Activated naive CD4-positive, alpha-beta T cell treated with anti-CD3 and anti-CD28 coated beads, Interleukin-2, amount 50 U/mL, for 24 hours (primary cell): ENCODE data around the gene CEL.
"Not testable (repeated sequence)": the region's sequence is repeated elsewhere in the genome, so short reads cannot be mapped to it uniquely, and the experiment has no call there.

ENCODE experiments used
- H3K27ac Mint-ChIP-seq: one replicate; pipeline ENCODE4 v1.8.0; 2021; ENCODE audit warnings: mild to moderate bottlenecking, mixed read lengths
- H3K27me3 Mint-ChIP-seq: one replicate; pipeline ENCODE4 v1.8.0; 2021; ENCODE audit warnings: mixed read lengths
- H3K36me3 Mint-ChIP-seq: one replicate; pipeline ENCODE4 v1.8.0; 2021; ENCODE audit warnings: mixed read lengths
- H3K4me1 Mint-ChIP-seq: one replicate; pipeline ENCODE4 v1.8.0; 2021; ENCODE audit warnings: mixed read lengths
- H3K4me3 Mint-ChIP-seq: one replicate; pipeline ENCODE4 v1.8.0; 2021; ENCODE audit warnings: mild to moderate bottlenecking, mixed read lengths
- H3K9me3 Mint-ChIP-seq: one replicate; pipeline ENCODE4 v1.8.0; 2021; ENCODE audit warnings: mixed read lengths

Gene CEL

DNA sequence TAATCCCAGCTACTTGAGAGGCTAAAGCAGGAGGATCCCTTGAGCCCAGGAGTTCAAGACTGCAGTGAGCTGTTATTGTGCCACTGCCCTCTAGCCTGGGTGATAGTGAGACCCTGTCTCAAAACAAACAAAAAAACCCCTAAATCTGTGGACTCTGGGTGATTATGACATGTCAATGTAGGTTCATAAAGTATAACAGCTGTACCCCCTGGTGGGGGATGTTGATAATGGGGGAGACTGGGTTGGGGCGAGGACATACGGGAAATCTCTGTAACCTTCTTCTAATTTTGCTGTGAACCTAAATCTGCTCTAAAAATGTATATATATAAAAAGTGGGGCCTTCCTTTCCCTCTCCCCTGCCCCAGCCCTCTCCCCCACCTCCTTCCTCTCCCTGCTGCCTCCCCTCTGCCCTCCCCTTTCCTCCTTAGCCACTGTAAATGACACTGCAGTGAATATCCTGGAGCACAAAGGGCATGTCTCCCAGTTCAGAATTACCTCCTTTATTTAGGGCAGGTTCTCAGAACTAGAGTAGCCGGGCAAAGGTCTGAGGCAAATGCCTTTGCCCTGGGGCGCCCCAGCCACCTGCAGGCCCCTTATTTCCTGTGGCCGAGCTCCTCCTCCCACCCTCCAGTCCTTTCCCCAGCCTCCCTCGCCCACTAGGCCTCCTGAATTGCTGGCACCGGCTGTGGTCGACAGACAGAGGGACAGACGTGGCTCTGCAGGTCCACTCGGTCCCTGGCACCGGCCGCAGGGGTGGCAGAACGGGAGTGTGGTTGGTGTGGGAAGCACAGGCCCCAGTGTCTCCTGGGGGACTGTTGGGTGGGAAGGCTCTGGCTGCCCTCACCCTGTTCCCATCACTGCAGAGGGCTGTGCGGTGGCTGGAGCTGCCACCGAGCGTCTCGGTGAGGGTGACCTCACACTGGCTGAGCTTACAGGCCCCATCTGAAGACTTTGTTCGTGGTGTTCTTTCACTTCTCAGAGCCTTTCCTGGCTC lies 19.3 kb downstream of the CEL start:
- H3K36me3 Mint-ChIP-seq, H3K4me3 Mint-ChIP-seq, H3K27ac Mint-ChIP-seq: not testable (repeated sequence)

DNA sequence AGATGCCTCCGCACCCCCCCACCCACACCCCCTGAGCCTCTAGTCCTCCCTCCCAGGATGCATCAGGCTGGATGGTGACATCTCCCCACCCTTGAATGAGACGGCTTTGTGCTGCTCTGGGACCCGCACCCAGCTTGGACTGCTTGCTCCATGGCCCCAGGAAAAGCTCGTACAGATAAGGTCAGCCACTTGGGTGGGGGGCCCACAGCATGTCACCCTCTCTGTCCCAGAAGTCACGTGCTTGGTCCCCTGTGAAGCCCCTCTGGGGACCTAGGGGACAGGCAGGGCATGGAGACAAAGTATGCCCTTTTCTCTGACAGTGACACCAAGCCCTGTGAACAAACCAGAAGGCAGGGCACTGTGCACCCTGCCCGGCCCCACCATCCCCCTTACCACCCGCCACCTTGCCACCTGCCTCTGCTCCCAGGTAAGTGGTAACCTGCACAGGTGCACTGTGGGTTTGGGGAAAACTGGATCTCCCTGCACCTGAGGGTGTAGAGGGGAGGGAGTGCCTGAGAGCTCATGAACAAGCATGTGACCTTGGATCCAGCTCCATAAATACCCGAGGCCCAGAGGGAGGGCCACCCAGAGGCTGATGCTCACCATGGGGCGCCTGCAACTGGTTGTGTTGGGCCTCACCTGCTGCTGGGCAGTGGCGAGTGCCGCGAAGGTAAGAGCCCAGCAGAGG lies 20.3 kb downstream of the CEL start:
- not testable (repeated sequence) for H3K27ac Mint-ChIP-seq, H3K36me3 Mint-ChIP-seq, H3K4me1 Mint-ChIP-seq, H3K9me3 Mint-ChIP-seq, H3K27me3 Mint-ChIP-seq, H3K4me3 Mint-ChIP-seq

More for the DNA sequence above, 19.3 kb downstream of the CEL start:
- H3K9me3 Mint-ChIP-seq, H3K27me3 Mint-ChIP-seq, H3K4me1 Mint-ChIP-seq: not testable (repeated sequence)

GRCh38 chr9:133083688-133084087 lies 21.9 kb downstream of the CEL start:
- not testable (repeated sequence) for H3K27me3 Mint-ChIP-seq, H3K4me3 Mint-ChIP-seq, H3K27ac Mint-ChIP-seq, H3K36me3 Mint-ChIP-seq, H3K4me1 Mint-ChIP-seq, H3K9me3 Mint-ChIP-seq

DNA sequence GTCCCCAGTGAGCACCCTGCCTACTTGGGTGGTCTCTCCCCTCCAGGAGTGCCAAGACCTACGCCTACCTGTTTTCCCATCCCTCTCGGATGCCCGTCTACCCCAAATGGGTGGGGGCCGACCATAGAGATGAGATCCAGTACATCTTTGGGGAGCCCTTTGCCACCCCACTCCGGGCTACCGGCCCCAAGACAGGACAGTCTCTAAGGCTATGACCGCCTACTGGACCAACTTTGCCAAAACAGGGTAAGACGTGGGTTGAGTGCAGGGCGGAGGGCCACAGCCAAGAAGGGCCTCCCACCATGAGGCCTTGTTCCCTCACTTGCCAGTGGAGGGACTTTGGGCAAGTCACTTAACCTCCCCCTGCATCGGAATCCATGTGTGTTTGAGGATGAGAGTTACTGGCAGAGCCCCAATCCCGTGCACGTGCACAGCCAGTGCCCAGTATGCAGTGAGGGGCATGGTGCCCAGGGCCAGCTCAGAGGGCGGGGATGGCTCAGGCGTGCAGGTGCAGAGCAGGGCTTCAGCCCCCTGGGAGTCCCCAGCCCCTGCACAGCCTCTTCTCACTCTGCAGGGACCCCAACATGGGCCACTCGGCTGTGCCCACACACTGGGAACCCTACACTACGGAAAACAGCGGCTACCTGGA lies 24.6 kb downstream of the CEL start:
- H3K27ac Mint-ChIP-seq, H3K4me1 Mint-ChIP-seq, H3K9me3 Mint-ChIP-seq, H3K36me3 Mint-ChIP-seq, H3K27me3 Mint-ChIP-seq, H3K4me3 Mint-ChIP-seq: not testable (repeated sequence)

GRCh38 chr9:133086894-133087293 lies 25.1 kb downstream of the CEL start:
- Mint-ChIP-seq H3K27me3 (no peaks in the 10 kb centered on the region), H3K4me3 (no peak overlapping the region), H3K36me3 (no peaks in the 10 kb centered on the region), H3K4me1 (no peaks in the 10 kb centered on the region), H3K9me3 (no peaks in the 10 kb centered on the region), H3K27ac (no peak overlapping the region)

DNA sequence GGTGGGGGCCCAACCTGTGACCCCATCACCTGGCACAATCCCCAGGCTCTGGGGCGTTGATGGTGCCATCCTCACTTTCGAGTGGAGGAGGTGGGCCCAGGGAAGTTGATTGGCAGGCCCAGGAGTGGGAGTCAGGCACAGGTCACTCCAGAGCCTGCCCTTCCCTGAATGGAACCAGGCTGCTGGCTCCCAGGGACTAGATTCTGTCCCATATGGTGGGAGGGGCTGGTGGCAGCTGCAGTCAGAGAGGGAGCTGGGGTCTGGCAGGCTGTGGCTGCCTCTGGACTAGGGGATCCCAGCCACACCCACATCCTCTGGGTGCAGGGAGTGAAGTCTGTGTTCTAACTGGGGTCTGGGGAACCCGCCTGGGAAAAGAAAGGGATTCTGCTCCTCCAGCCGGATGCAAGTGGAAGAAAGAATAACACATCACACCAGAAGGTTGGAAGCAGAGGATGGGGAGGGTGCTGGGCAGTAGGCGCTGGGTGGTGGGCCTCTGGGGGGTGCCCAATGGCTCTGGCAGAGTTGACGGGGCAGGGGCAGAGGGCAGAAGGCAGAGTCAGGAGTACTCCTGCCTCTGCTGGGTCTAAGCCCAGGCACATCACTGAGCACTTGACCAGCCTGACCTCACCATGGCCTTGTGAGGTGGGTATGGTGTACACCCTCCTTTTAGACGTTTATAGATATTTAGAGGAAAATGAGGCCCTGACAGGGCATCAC lies 25.8 kb downstream of the CEL start:
- H3K27ac Mint-ChIP-seq, result no peak overlapping the region
- no peaks in the 10 kb centered on the region for H3K9me3 Mint-ChIP-seq
- no peak overlapping the region for H3K4me3 Mint-ChIP-seq
- no peaks in the 10 kb centered on the region for H3K4me1 Mint-ChIP-seq
- no peaks in the 10 kb centered on the region for H3K27me3 Mint-ChIP-seq
- no peaks in the 10 kb centered on the region for H3K36me3 Mint-ChIP-seq

DNA sequence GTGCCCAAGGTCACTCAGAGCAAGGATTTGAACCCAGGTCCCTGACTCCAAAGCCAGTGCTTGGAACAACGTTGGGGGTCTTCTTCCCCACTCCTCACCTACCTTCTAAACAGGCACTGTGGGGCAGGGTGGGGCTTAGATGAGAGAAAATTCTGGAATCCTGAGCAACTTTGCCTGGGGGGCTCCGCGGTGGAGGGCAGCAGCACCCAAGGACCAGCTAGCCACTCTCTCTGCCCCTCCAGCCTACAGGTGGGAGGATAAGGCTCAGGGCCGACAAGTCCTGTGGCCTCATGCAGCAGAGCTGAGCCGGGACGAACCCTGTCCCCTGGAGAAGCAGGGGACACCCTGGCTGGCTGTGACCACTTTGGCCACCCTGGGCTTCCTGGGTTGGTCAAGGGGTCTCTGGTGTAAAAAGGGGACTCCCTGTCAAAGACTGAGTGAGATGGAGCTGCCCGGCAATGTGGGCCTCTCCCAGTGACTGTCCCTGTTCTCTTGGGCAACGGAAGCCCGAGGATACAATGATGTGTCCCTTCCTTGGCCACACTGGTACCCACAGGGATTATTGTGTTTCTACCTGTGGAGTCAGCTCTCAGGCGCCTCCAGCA lies 26.5 kb downstream of the CEL start:
- no peaks in the 10 kb centered on the region for H3K27me3 Mint-ChIP-seq
- no peaks in the 10 kb centered on the region for H3K36me3 Mint-ChIP-seq
- no peak overlapping the region for H3K27ac Mint-ChIP-seq
- no peaks in the 10 kb centered on the region for H3K9me3 Mint-ChIP-seq
- no peaks in the 10 kb centered on the region for H3K4me1 Mint-ChIP-seq
- H3K4me3 Mint-ChIP-seq, result no peak overlapping the region

DNA sequence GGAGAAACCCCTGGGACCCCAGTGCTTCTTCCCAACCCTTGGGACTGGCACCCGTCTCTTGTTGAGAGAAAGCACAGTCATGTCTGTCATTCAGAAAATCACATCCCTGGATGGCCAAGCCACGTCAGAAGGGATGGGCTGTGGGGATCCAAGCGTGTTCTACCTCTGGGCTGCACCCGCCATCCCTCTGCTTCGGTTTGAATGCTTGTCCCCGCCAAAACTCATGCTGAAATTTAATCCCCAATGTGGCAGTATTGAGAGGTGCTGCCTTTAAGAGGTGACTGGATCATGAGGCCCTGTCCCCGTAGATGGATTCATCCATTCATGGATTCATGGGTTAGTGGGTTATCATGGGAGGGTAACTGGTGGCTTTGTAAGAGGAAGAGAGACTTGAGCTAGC lies 27.0 kb downstream of the CEL start:
- H3K9me3 Mint-ChIP-seq, result no peaks in the 10 kb centered on the region

DNA sequence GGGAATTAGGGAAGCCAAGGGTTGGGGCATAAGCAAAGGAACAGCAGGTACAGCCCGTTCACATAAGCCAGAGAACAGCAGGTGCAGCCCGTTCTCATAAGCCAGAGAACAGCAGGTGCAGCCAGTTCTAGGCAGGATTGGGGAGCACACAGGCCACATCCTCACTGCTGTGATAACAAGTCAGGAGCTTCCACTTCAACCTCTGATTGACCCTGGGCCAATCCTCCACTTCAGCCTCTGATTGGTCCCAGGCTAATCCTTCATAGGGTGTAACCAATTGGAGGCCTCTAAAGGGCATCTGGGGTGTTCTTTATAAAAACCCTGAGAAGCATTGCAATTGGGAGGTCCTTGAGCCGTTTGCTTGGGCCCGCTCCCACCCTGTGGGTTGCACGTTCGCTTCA lies 27.5 kb downstream of the CEL start:
- Mint-ChIP-seq H3K4me3 (no peak overlapping the region), H3K36me3 (no peaks in the 10 kb centered on the region), H3K9me3 (no peaks in the 10 kb centered on the region), H3K27me3 (no peaks in the 10 kb centered on the region), H3K27ac (no peak overlapping the region), H3K4me1 (no peaks in the 10 kb centered on the region)

More for the DNA sequence above, 27.0 kb downstream of the CEL start:
- Mint-ChIP-seq H3K4me3 (no peak overlapping the region), H3K4me1 (no peaks in the 10 kb centered on the region), H3K27me3 (no peaks in the 10 kb centered on the region), H3K27ac (no peak overlapping the region), H3K36me3 (no peaks in the 10 kb centered on the region)

- Mint-ChIP-seq H3K4me3 (no peak overlapping the region), H3K9me3 (peaks cover 4% of the 10 kb centered on the region), H3K4me1 (no peaks in the 10 kb centered on the region), H3K27ac (no peak overlapping the region), H3K36me3 (peaks cover 2% of the 10 kb centered on the region), H3K27me3 (no peaks in the 10 kb centered on the region)
These were observed 28.4 kb downstream of the CEL start for GRCh38 chr9:133090187-133090586.

GRCh38 chr9:133090752-133091385 lies 29.1 kb downstream of the CEL start:
- H3K9me3 Mint-ChIP-seq, result peaks cover 6% of the 10 kb centered on the region
- H3K36me3 Mint-ChIP-seq, result peaks cover 5% of the 10 kb centered on the region
- H3K27ac Mint-ChIP-seq, result no peak overlapping the region

GRCh38 chr9:133094351-133094750 lies 32.6 kb downstream of the CEL start:
- not testable (repeated sequence) for H3K4me3 Mint-ChIP-seq, H3K27ac Mint-ChIP-seq, H3K4me1 Mint-ChIP-seq, H3K27me3 Mint-ChIP-seq
- H3K9me3 Mint-ChIP-seq, result peaks cover 14% of the 10 kb centered on the region
- H3K36me3 Mint-ChIP-seq, result peaks cover 27% of the 10 kb centered on the region

More at GRCh38 chr9:133090752-133091385, 29.1 kb downstream of the CEL start:
- no peaks in the 10 kb centered on the region for H3K4me1 Mint-ChIP-seq
- no peak overlapping the region for H3K4me3 Mint-ChIP-seq
- H3K27me3 Mint-ChIP-seq, result no peaks in the 10 kb centered on the region

- H3K4me3 Mint-ChIP-seq, result no peak overlapping the region
- no peaks in the 10 kb centered on the region for H3K4me1 Mint-ChIP-seq
- H3K9me3 Mint-ChIP-seq, result peaks cover 14% of the 10 kb centered on the region
- no peak overlapping the region for H3K27ac Mint-ChIP-seq
- no peaks in the 10 kb centered on the region for H3K27me3 Mint-ChIP-seq
- peaks cover 27% of the 10 kb centered on the region for H3K36me3 Mint-ChIP-seq
These were observed 33.1 kb downstream of the CEL start for GRCh38 chr9:133094842-133095393.

GRCh38 chr9:133098104-133098754 lies 36.4 kb downstream of the CEL start:
- Mint-ChIP-seq H3K9me3 (peaks cover 14% of the 10 kb centered on the region), H3K27ac (no peak overlapping the region), H3K4me1 (no peaks in the 10 kb centered on the region), H3K36me3 (peaks cover 37% of the 10 kb centered on the region), H3K27me3 (no peaks in the 10 kb centered on the region), H3K4me3 (no peak overlapping the region)
